Stimulated activated naive CD4-positive, alpha-beta T cell treated with Interleukin-2 at 50 U/mL for 16 hours (primary cell): ENCODE data around the gene C6orf120.
"Not testable (repeated sequence)": the region's sequence is repeated elsewhere in the genome, so short reads cannot be mapped to it uniquely, and the experiment has no call there.

ENCODE experiments used
- DNase-seq: peaks from one replicate; lab custom pipeline; 2025; lab: John Stamatoyannopoulos, UW

The C6orf120 gene

DNA sequence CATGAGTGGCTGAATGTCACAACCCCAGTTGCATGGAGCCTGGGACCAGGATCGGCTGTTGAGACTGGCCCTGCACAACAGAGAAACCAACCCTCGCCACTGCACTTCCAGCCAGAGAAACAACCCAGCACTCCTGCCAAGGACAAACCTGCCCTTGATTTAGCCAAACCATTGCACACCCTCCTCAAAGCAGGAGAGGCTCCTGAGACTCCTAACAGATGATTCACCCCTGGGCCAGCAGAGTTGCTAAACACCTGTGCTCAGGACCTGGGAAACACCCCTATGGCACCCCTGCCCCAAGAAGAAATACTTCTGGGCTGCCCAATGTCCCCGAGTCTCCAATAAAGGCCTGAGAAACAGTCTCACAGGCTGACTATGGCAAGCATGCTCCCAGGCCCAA, 17.9 kb upstream of the C6orf120 start:
- DNase-seq = no peak

DNA sequence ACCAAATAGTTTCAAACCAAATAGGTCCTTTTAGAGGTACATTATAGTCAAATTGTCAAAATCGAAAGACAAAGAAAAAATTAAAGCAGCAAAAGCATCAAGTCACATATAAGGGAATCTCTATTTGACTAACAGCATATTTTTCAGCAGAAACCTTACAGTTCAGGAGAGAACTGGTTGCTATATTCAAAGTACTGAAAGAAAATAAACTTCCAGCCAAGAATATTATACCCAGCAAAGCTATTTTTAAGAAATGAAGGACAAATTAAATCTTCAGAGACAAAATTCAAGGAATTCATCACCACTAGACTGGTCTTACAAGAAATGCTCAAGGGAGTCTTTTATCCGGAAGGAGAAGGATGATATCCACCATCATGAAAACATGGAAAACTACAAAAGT, 16.1 kb upstream of the C6orf120 start:
- no peak for DNase-seq

DNA sequence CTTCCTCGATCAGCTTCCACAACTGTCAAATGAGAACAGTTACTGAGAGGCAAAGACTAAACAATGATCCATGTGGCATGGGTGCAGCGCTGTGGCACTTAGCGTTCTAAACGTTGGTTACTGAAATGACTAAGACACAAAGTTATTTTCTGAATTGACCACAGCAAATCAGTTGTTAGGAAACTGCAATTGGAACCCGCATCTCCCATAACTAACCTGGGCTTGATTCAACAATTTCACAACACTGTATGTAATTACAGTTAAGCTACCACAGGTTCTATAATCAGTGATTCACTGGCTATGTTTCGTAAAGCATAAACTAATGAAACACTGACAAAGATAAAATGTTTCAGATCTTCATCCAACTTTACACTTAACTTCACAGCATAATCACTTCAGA, 12.6 kb upstream of the C6orf120 start:
- DNase-seq = no peak

DNA sequence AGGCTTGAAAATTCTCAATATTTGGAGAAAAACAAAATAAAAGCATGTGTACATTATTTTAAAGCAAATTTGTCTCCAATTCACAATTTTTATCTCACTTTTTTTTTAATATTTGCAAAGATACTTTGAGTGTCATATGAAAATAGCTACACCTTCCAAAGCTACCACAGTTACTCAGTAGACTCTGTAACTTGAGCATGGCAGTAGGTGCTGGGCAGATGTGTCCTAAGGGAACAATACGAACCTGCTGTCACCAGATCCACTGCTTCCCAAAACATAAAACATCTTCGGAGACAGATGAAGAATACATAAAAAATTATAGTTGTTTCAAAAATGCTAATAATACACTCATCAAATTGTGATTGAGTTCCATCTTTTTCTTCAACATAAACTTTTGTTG, 10.7 kb upstream of the C6orf120 start:
- no peak for DNase-seq

GRCh38 chr6:169692516-169692915, 9.4 kb upstream of the C6orf120 start:
- no peak for DNase-seq

- no peak for DNase-seq
Observed at GRCh38 chr6:169695131-169695530, 6.8 kb upstream of the C6orf120 start.

DNA sequence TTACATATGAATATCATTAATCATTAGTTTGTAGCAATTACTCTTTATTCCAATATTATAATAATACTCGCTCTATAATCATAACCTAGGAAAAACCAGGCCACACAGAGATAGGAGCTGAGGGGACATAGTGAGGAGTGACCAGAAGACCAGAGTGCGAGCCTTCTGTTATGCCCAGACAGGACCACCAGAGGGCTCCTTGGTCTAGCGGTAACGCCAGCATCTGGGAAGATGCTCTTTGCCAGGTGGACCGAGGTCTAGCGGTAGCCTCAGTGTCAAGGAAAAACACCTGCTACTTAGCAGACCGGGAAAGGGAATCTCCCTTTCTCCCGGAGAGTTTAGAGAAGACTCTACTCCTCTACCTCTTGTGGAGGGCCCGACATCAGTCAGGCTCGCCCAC, 4.8 kb upstream of the C6orf120 start:
- not testable (repeated sequence) for DNase-seq

DNA sequence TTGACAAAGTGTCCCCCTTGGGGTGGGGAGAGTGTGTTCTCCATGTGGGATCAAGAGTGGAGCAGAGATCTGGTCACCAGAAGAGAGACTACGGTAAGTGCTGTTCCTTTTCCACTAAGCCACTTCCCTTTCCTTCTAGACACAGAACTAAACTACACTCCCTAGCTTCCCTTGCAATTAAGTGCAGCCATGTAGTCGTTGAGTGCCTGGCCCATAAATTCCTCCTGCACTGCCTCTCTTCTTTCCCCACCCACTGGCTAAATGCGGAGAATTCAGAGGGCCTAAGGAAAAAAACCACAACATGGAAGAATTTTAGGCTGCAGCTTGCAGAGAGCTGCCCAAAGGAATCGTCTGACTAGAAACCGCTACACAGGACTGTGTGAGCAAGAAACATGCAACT, 1.6 kb upstream of the C6orf120 start:
- DNase-seq = no peak

GRCh38 chr6:169701311-169701953, 494 bp upstream of the C6orf120 start:
- no peak for DNase-seq

- DNase-seq = no peak
Observed at GRCh38 chr6:169702840-169703246, 917 bp downstream of the C6orf120 start.

- no peak for DNase-seq
Observed at GRCh38 chr6:169707772-169708171, 5.8 kb downstream of the C6orf120 start.

DNA sequence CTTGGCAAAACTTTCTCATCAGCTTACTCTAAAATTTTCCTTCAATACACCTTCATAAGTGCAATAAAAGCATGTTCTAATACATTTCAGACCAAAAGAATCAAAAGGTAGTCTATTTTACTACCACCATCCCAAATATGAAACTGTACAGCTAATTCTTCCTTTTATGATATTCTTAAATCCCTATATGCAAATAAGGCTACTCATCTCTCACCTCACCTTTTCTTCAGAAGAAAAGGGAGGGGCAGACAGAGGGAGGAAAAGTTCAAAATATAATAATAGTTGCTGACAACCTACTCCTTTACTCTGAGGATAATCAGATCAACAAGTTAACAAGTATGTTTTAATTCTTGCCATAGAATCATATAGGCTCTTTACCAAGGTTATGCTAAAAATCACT, 7.4 kb downstream of the C6orf120 start:
- DNase-seq = no peak

DNA sequence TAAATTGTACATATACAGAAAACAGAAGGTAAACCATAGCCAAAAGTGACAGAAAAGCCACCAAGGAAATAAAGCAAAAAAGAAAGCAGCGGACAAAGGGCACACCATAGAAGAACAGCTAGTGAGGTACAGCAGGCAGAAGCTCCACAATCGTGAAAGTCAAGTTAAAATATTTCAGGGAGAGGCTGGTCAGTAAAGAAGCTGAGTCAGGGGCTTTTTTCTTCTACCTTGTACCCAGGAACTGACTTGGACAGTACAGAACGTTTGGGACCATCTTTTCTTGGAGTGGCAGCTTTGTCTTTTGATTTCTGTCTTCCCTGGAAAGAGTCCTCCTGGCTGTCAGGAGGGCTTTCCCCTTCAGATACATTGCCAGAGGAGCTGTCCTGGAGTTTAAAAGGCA, 8.1 kb downstream of the C6orf120 start:
- DNase-seq = no peak

DNA sequence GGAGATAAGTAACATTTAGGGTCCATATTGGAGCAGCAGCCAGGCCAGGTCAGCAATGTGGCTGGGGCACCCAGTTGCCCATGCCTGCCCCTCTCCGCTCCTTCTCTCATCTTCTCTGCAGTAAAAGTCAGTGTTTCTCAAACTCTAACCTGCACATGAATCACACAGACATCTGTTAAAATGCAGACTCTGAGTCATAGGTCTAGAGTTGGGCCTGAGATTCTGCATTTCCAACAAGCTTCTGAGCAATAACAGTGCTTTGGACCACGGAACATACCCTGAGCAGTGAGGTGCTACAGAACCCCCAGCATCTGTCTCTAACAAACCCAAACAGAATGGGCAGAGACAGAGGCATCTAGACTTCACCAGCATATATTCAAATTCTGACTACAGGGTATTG, 12.3 kb downstream of the C6orf120 start:
- DNase-seq = no peak

DNA sequence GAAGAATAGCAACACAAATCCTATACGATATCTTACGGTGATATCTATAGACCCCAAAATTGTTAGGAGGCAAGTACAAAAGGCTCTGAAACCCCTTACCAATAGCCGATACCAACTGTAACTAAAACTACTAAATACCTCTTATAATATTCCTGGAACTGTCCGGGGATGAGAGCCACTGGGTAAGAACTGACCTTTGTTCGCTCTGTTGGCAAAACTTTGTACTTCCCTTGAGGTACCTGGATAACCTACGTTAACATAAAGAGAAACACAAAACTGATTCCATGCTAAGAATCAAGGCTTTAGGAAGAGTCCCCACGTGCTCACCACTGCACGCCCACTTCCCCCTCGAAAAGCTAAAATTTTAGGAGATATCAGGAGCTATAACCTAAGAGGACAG, 12.7 kb downstream of the C6orf120 start:
- no peak for DNase-seq

DNA sequence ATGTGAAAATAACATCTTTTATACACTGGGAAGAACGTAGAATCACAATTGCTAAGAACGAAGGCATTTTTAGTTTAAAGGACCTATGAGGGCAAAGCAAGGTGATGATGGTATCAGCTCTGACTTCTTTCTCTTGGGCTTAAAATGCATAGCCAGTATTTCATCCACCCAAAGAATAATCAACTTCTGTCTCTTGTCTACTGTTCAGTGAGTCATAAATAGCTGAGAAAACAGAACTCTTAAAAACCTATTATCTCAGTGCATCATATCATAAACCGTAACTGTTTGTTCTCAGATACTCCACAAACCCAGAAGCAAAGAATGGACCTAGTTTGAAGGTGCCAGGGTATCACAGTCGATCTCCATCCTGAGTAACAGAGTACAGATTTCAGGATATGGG, 17.2 kb downstream of the C6orf120 start:
- DNase-seq = no peak

DNA sequence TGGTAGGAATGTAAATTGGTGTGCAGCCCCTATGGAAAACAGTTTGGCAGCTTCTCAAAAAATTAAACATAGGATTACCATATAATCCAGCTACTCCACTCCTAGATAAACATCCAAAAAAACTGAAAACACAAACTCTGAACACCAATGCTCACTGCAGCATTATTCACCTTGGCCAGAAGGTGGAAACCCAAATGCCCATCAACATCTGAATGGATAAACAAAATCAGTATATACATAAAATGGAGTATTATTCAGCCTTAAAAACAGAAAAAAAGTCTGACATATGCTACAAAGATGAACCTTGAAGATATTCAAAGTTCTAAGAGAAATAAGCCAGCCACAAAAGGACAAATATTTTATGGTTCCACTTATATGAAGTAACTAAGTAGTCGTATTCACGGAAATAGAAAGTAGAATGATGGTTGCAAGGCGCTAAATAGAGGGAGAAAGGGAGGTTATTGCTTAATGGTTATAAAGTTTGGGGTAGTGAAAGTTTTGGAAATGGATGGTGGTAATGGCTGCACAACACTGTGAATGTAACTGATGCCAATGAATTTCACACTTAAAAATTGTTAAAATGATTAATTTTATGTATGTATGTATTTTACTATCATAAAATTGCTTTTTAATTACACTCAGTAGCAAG, 18.4 kb downstream of the C6orf120 start:
- DNase-seq = no peak

DNA sequence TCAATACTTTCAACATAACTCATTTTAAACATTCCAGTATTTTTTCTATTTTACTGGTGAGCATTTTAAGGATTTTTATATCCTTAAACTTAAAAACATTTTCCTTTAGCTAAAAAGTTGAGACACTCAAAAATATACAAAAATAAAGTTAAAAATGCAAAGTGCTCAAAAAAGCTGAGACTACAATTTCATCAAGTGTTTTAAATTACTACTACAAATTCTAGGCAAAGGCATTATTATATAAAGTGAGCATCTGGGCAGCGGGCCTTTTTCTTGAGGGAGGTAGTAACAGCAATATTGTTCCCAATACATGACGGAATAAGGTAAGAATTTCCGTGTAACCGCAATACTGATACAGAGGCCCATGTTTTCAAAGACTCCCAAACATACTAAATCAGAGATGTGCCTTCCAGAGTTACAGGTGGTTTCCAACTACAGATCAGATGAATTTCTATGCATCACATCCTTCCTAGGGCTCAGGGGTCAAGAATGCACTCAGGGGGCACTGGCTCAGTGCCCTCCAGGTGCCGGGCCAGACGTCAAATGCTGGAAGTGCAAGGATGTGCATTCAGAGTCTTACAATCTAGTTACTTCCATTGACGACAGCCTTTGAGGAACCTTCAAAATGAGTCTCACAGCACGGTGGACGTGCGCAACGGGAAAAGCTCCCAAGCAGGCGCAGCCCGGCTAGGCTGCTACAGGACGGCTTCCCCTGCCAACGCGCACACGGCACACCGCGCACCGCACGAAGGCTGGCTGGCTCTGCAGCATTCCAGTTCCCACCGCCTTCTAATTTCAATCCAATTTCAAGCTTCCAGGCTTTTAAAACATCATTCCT, 20.7 kb downstream of the C6orf120 start:
- DNase-seq = peak; percentile 22

GRCh38 chr6:169723200-169723909, 21.4 kb downstream of the C6orf120 start:
- DNase-seq = peak; percentile 64

- DNase-seq = peak; percentile 37
Observed at GRCh38 chr6:169723991-169724493, 22.1 kb downstream of the C6orf120 start.

GRCh38 chr6:169724494-169725124, 22.7 kb downstream of the C6orf120 start, which contains the start of gene PHF10:
Gene PHF10, minus strand, starts transcription at chr6:169724500. Its CDS starts 569 bp downstream, at chr6:169723931.
- DNase-seq = peak; percentile 72
